Measurements from ENCODE around the gene LAMA5. TPM values are rescaled to one million over a fixed set of nuclear protein-coding genes. Genes with fewer than 3 reads are reported as not detected.

The LAMA5 gene
- total and polyA plus RNA-seq, 2 of the 8 experiments (the other 6 are each of a cell fraction or from before 2014, with no cell fraction given), result 34.4 to 225 TPM

DNA sequence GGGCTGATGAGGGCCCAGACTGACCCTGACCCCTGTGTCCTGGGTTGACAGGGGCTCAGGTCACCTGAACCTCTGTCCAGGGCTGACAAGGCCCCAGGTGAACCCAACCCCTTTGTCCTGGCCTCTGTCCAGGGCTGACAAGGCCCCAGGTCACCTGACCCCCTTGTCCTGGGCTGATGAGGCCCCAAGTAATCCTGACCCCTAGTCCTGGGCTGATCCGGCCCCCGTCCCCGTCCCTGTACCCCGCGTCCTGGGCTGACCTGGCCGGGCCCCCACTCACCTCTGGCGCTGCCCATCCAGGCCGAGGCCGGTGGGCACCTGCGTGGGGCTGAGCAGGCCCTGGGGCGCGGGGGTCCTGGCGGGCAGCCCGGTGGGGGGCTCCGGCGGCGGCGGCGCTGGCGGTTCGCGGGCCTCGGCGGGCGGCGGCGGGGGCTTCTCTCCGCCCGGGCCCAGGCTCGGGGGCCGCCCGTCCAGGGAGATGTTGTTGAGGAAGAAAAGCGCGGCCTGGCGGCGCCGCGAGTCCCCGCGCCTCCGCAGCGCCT lies 39.6 kb upstream of the LAMA5 start:
- H3K79me2 ChIP-seq (ENCODE audit: control insufficient read depth in 1 of 2, insufficient read depth in 2 of 2, low read length in 2 of 2), result no peaks in the 10 kb centered on the region; a peak in 1 of 4 replicates
- WGBS, 2 experiments (ENCODE audit: extremely low coverage in 1 of 2, insufficient coverage in 1 of 2, insufficient read length in 1 of 2, insufficient replicate concordance in 2 of 2, low coverage in 1 of 2, low lambda C conversion rate in 2 of 2, missing lambda C conversion rate in 1 of 2), result no CpG with 5 or more reads among the region's 42 CpGs
- no peak overlapping the region for H3K14ac ChIP-seq (ENCODE audit: insufficient read length)
- no peak overlapping the region; the same call in 1 of the 2 replicates for H3K18ac ChIP-seq (ENCODE audit: extremely low read depth, low read length)
- no peak overlapping the region for H2AFZ ChIP-seq (ENCODE audit: low read length)
- no peak overlapping the region for H3K27ac ChIP-seq (ENCODE audit: low read depth, low read length)
- H3K23me2 ChIP-seq (ENCODE audit: low read depth, low read length), result no peaks in the 10 kb centered on the region; the same call in 1 of the 2 replicates
- H3K4ac ChIP-seq (replicated peaks; ENCODE audit: insufficient read length, low read depth, low read length), result no peak overlapping the region
- H3K9ac ChIP-seq (replicated peaks in 1 of 4; ENCODE audit: extremely low read depth in 1 of 4, low read depth in 3 of 4, low read length in 3 of 4), result peak overlapping the region in 2 of 4 experiments; percentile 40 to 69; a peak in 2 of 7 replicates
- H3K36me3 ChIP-seq (ENCODE audit: control insufficient read depth in 2 of 4, insufficient read depth in 4 of 4, low read length in 3 of 4), result no peaks in the 10 kb centered on the region
- H2BK12ac ChIP-seq (ENCODE audit: low read depth, low read length), result no peak overlapping the region
- no peak overlapping the region for H2BK5ac ChIP-seq (ENCODE audit: low read depth, low read length)
- H4K8ac ChIP-seq (ENCODE audit: extremely low read depth, insufficient read depth, low read length), result peak overlapping the region; percentile 60; the same call in 1 of the 2 replicates
- ChIA-PET CTCF (ENCODE audit: partially characterized antibody) (interaction anchor here (1.2 kb wide), 1 partner anchor 14 kb away, joined by 4 read pairs; no protein-coding TSS in a partner anchor), POLR2A (ENCODE audit: partially characterized antibody) (no interaction called here)
- peaks cover 0 to 20% of the 10 kb centered on the region in 2 experiments for H4K20me1 ChIP-seq (replicated peaks in 1 of 2; ENCODE audit: control insufficient read depth in 1 of 2, insufficient read depth in 2 of 2, low read length in 2 of 2)
- peak overlapping the region; percentile 52 to 71 (median 58) for H3K4me3 ChIP-seq (ENCODE audit: extremely low read depth in 1 of 4, insufficient read depth in 2 of 4, low read depth in 3 of 4, low read length in 4 of 4)
- no peaks in the 10 kb centered on the region for H3K9me3 ChIP-seq (ENCODE audit: insufficient read depth in 2 of 2, low read depth in 1 of 2, low read length in 1 of 2)
- no peak overlapping the region for H2BK120ac ChIP-seq (replicated peaks; ENCODE audit: low read depth, low read length)
- no peak overlapping the region for H3K56ac ChIP-seq (replicated peaks; ENCODE audit: insufficient read length, low read depth, low read length)
- H3K79me1 ChIP-seq (ENCODE audit: low read depth, low read length), result no peaks in the 10 kb centered on the region; the same call in 1 of the 2 replicates
- H3K4me2 ChIP-seq (ENCODE audit: insufficient read depth in 1 of 2, low read depth in 2 of 2, low read length in 2 of 2), result peak overlapping the region; percentile 38 to 90
- H3K27me3 ChIP-seq (replicated peaks in 1 of 4; ENCODE audit: control insufficient read depth in 3 of 4, extremely low read depth in 1 of 4, insufficient read depth in 3 of 4, low read length in 3 of 4), result peaks cover 0 to 8% (median 1%) of the 10 kb centered on the region in 4 experiments; a peak in 2 of 7 replicates
- H4K91ac ChIP-seq (replicated peaks; ENCODE audit: insufficient read length, low read length), result no peak overlapping the region
- FAIRE-seq (no peak), DNase-seq (ENCODE audit: low read depth in 1 of 2, low spot score in 2 of 2) (no peak)
- no peak overlapping the region for H2BK15ac ChIP-seq (ENCODE audit: low read length)
- no peak overlapping the region for H4K5ac ChIP-seq (ENCODE audit: insufficient read length, low read depth, low read length)
- TF ChIP-seq PHF8 (conservative IDR thresholded peaks at IDR 0.05; ENCODE audit: low read depth, low read length) (peak; percentile 34; the same call in 1 of the 2 replicates), EP300 (IDR thresholded peaks at IDR 0.05; ENCODE audit: borderline replicate concordance in 1 of 2, low read depth in 2 of 2, low read length in 2 of 2) (no peak)
- peaks cover 0 to 27% (median 9%) of the 10 kb centered on the region in 4 experiments; a peak in 6 of 7 replicates for H3K4me1 ChIP-seq (replicated peaks in 1 of 4; ENCODE audit: control insufficient read depth in 3 of 4, insufficient read depth in 4 of 4, low read length in 3 of 4)
- no peak overlapping the region for H2AK5ac ChIP-seq (ENCODE audit: low read depth, low read length)
- H2BK20ac ChIP-seq (ENCODE audit: low read length), result no peak overlapping the region
- H3K23ac ChIP-seq (ENCODE audit: insufficient read length), result no peak overlapping the region

All from H1 (cell line).